Glomerular visceral epithelial cell (primary cell): ENCODE data around the gene LIMK1.
"Not testable (repeated sequence)": the region's sequence is repeated elsewhere in the genome, so short reads cannot be mapped to it uniquely, and the experiment has no call there.

ENCODE experiments used
- DNase-seq: peaks from one replicate; pipeline ENCODE4 v3.0.0-alpha.2; 2016; ENCODE audit errors: extremely low spot score

LIMK1 gene

DNA sequence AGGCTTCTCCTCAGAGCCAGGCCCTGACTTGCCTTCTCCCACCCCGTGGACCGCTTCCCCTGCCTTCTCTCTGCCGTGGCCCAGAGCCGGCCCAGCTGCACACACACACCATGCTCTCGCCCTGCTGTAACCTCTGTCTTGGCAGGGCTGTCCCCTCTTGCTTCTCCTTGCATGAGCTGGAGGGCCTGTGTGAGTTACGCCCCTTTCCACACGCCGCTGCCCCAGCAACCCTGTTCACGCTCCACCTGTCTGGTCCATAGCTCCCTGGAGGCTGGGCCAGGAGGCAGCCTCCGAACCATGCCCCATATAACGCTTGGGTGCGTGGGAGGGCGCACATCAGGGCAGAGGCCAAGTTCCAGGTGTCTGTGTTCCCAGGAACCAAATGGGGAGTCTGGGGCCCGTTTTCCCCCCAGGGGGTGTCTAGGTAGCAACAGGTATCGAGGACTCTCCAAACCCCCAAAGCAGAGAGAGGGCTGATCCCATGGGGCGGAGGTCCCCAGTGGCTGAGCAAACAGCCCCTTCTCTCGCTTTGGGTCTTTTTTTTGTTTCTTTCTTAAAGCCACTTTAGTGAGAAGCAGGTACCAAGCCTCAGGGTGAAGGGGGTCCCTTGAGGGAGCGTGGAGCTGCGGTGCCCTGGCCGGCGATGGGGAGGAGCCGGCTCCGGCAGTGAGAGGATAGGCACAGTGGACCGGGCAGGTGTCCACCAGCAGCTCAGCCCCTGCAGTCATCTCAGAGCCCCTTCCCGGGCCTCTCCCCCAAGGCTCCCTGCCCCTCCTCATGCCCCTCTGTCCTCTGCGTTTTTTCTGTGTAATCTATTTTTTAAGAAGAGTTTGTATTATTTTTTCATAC lies 38.0 kb downstream of the LIMK1 start:
- no peak for DNase-seq

DNA sequence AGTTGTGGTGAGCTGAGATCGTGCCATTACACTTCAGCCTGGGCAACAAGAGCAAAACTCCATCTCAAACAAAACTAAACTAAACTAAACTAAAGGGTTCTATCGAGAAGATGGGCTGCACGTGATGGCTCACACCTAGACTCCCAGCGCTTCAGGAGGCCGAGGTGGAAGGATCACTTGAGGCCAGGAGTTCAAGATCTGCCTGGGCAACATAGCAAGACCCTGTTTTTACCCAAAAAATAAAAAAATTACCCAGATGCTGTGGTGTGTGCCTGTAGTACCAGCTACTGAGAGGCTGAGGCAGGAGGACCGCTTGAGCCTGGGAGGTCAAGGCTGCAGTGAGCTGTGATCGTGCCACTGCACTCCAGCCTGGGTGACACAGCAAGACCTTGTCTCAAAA lies 40.3 kb downstream of the LIMK1 start:
- not testable (repeated sequence) for DNase-seq

DNA sequence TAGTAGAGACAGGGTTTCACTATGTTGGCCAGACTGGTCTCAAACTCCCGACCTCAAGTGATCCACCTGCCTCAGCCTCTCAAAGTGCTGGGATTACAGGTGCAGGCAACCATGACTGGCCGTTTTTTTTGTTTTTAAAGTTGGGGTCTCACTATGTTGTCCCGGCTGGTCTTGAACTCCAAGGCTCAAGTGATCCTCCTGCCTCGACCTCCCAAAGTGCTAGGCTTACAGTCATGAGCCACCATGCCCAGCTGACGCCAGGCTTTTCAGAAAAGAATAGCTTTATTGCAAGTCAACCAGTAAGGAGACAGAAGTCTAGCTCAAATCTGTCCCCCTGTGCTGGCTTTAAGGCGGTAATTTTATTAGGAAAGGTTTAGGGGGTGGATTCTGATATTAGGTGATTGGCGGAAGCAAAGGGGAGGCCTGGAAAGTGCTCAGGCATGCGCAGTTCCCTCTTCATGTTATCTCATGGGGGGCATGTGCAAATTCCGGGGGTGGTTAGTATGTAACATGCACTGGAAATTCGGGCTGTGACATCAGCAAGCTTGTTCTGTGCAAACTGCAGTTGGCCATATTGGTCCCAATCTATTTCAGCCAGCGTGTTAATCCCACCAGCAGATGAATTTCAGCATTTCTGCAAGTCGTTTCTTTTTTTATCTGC lies 42.7 kb downstream of the LIMK1 start:
- no peak for DNase-seq

DNA sequence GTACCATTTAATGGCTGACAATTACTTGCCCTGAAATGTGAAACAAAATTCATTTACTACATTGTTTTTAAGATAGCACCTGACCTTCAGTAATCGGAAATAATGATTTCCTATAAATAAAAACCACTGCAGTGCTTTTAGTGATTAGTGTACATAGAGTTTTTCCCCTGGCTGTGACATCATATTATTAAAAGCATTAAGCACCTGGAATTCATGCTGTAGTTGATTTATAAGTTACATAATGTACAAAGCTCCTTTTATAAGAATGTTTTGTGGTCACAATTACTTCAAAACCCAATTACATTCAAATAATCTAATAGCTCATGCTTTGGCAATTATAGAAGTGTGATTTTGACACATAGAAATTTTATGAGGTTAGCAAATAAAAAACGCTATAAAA lies 46.3 kb downstream of the LIMK1 start:
- no peak for DNase-seq

DNA sequence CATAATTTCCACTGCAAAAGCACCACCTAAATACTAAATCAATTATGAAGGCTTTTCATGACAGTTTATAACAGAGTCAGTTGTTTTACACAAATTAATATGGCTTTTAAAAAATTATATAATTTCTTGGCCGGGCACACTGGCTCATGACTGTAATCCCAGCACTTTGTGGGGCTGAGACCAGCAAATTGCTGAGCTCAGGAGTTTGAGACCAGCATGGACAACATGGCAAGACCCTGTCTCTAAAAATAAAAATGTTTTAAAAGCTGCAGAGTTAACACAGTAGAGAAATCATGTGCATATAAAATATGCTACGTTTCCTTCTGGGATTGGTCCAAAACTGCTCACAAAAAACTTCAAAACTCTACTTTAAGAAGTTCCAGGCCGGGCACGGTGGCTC lies 46.9 kb downstream of the LIMK1 start:
- DNase-seq, result no peak

DNA sequence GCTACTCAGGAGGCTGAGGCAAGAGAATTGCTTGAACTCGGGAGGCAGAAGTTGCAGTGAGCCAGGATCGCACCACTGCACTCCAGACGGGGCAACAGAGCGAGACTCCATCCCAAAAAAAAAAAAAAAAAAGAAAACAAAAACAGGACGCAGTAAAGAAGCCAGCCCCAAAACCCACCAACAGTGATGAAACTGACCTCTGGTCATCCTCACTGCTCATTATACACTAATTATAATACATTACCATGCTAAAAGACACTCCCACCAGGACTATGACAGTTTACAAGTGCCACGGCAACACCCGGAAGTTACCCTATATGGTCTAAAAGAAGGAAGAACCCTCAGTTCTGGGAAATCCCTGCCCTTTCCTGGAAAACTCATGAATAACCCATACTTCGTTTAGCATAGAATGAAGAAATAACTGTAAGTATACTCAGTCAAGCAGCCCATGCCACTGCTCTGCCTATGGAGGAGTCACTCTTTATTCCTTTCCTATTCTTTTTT lies 50.6 kb downstream of the LIMK1 start:
- no peak for DNase-seq

DNA sequence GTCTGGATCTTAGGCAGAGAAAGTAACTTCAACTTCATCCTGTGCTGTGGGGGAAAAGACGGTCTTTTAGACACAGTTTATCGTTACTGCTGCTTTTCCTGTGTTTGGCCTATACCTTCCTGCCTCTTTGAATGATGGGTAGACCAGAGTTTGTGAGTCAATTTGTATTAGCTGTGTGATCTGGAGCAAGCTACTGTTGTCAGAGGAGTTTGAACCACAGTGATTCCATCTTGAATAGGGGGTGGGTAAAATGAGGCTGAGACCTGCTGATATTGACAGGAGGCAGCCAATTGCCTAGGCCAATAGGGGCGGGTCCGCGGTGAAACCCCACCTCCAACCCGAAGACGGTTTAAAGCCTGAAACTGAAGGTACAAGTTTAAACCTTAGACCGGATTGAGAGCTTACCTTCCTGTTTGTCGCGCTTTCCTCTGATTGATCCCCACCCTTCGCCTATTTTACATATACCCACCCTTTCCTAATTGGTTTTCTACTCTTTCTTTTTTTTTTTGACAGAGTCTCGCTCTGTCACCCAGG lies 54.8 kb downstream of the LIMK1 start:
- DNase-seq, result no peak

DNA sequence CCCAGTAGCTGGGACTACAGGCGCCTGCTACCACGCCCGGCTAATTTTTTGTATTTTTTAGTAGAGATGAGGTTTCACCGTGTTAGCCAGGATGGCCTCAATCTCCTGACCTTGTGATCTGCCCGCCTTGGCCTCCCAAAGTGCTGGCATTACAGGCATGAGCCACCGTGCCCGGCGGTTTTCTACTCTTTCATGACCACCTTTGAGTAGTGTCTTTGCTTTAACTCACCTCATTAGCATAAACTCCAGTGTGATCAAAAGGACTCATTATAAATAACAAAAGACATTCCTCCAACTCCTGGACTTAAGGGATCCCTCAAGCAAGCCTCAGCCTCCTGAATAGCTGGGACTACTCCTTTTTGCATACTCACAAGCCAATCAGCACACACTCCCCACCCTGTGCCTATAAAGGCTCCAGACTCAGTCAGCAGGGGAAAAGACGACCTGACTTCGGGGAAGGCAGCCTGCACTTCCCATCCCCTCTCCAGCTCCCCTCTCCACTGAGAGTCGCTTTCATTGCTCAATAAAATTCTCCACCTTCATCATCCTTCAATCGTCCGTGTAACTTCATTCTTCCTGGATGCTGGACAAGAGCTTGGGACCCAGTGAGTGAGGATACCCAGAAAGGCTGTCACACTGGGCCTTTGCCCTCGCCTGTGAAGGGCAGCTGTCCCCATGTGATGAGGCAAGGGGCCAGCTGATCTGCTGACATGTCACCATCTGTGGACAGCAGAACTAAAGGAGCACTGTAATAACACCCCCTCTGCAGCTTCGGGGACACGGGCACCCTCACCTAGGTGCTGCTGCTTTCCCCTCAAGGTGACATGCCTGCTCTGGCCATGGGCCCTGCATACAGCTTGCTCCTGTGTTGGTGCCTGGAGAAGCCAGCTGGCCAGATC lies 55.6 kb downstream of the LIMK1 start:
- DNase-seq, result no peak

DNA sequence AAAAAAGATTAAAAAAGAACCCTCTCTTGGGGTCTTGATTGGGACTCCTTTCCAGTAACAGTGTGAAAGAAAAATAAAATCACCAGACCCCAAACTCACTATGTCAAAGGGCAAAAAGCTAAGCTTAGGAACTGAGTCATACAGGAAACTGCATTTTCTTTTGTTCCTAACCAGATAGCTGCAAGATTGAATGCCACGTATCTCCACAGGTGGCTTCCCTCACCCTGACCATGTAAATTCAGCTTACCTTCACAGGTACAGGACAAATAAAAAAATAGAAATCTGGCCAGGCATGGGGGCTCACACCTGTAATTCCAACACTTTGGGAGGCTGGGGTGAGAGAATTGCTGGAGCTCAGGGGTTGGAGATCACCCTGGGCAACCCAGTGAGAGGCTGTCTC lies 58.1 kb downstream of the LIMK1 start:
- no peak for DNase-seq

DNA sequence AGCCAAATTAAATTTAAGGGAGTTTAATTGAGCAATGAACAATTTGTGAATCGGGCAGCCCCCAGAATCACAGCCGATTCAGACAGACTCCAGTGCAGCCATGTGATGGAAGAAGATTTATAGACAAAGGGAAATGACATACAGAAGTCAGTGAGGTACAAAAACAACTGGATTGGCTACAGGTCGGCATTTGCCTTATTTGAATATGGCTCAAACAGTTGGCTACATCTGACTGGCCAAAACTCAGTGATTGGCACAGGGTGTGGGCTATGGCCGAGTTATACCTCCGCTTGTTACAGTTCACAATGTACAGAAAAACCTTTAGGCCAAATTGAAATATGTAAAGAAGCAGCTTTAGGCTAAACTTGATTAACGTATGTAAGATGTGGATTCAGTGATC lies 59.8 kb downstream of the LIMK1 start:
- no peak for DNase-seq

DNA sequence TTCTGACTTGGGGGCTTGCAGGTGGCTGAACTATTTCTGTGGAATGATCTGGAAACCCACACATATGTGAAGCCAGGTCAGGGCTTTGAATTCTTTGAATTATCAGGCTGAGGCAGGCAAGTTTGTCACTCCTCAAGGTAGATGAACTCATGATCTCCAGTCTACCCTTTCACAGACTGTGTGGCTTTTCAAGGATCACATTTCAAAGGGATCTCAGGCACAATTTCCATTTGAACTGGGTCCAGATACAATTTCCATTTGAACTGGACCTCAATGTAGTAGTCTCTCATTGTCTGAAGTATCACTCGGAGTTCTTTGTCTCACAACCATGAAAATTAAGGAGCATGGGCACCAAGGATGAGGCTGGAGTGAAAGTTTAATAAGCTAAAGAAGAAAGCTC lies 64.9 kb downstream of the LIMK1 start:
- no peak for DNase-seq

DNA sequence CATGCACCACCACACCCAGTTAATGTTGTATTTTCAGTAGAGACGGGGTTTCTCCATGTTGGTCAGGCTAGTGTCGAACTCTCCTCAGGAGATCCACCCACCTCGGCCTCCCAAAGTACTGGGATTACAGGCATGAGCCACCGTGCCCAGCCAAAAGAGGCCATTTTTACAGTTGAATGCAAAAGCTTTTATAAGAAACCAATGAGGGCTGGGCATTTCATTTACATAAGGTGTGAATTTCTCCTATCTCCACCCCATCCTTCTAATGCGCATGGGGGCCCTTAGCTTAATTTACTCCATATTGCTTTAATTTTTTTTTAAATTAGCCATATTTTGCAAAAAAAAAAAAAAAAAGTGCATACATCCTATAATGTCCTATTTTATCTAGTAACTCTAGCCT lies 65.5 kb downstream of the LIMK1 start:
- DNase-seq, result no peak

DNA sequence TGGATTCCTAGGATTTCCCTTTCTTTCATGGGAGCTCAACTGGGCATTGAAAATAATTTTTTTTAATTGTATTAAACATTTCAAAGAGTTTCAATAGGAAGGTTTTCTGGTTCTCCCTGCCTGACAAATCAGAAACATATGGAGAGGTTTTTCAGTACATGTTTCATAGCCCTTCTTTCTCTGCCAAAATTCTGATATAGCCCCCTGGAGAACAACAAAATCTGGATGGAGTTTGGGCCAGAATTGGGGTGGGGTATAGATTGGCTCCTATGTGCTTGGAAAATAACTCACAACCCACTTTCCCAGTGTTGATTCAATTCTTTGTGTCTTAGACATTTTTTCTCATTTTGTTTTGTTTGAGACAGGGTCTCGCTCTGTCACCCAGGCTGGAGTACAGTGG lies 66.0 kb downstream of the LIMK1 start:
- no peak for DNase-seq

DNA sequence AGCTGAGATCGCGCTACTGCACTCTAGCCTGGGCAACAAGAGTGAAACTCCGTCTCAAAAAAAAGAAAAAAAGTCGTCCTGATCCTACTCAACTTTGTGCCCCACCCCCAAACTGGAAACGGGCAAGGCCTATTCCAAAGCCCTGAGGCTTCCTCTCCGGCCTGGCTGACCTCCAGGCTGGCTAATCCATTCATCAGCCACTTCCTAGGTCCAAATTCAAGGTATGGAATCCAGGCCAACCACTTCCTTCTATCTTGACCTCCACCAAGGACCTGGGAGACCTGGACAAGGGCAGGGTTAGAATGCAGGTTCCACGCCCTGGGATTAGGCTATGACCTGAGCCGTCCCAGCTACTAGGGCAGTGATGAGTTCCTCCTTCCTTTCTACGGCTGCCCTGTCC lies 70.1 kb downstream of the LIMK1 start:
- DNase-seq, result no peak

DNA sequence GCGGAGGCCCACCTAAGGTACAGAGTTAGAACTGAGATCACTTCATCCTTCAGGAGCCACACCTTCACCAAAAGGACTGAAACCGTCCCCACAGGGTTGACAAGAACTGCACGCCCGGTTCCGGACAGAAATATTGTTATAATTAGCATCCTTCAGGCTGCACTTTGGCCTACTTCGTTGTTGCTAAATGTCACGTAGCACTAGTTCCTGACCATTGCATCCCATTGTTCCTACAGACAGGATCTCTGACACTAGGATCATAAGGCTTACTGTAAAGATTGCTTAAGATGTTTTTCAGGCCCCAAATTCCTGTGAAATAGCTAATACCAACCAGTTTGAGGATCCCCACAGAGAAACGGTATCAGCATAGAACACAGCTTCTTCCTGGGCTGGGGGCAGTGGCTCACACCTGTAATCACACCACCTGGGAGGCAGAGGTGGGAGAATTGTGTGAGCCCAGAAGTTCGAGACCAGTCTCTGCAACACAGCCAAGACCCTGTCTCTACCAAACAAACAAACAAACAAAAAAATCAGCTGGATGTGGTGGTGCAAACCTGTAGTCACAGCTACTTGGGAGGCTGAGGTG lies 72.3 kb downstream of the LIMK1 start:
- no peak for DNase-seq

DNA sequence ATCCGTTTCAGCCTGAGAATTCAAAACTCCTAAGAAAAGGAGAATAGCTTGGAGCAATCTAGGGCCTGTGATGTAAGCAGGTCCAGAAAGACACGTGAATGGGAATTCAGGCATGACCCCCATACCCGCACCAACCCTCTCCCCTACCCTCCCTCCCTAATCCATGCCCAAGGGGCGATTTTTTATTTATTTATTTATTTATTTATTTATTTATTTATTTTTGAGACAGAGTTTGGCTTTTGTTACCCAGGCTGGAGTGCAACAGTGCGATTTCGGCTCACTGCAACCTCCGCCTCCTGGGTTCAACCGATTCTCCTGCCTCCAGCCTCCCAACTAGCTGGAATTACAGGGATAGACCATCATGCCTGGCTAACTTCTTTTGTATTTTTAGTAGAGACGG lies 74.0 kb downstream of the LIMK1 start:
- DNase-seq, result no peak

DNA sequence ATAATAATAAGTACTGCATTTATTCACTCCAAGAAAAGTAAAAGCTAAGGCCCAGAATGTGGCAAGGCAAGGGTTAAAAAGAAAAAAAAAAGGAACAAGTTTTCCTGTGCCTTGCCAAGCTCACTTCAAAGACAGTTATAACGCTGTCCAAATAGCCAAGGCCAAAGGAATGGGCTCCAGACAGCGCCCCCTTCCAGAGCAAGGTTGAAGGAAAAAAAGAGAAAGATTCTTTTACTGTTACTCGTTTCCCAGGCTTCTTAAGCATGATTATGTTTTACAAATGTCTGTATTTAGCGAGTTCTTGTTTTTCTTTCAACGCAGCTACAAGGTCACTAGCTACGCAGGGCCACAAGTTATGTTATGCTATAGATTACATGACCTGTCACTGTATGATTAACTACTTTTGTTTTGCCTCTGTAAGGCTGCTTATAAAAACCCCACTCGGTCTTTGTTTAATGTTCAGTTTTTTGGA lies 81.4 kb downstream of the LIMK1 start:
- no peak for DNase-seq

DNA sequence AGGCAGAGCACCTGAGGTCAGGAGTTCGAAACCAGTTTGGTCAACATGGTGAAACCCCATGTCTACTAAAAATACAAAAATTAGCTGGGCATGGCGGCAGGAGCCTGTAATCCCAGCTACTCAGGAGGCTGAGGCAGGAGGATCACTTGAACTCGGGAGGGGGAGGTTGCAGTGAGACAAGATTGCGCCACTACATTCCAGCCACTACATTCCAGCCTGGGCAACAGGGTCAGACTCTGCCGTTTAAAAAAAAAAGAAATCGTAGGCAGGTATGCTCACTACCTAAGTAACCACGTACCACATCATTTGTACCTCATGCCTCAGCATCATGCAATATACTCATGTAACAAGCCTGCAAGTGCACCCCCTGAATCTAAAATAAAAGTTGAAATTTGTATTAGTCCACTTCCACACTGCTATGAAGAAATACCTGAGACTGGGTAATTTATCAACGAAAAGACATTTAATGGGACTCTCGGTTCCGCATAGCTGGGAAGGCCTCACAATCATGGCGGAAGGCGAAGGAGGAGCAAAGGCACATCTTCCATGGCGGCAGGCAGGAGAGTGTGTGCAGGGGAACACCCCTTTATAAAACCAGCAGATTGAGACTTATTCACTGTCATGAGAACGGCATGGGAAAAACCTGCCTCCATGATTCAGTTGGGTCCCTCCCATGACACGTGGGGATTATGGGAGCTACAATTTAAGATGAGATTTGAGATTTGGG lies 82.4 kb downstream of the LIMK1 start:
- DNase-seq, result no peak

DNA sequence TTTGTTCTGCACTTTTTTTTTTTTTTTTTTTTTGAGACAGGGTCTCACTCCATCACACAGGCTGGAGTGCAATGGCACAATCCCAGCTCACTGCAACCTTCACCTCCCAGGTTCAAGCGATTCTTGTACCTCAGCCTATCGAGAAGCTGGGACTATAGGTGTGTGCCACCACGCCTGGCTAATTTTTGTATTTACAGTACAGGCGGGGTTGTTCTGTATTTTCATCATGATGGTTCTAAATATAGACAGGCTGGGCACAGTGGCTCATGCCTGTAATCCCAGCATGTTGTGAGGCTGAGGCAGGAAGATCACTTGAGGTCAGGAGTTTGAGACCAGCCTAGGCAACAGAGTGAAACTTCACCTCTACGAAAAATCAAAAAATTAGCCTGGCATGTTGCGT lies 83.7 kb downstream of the LIMK1 start:
- DNase-seq, result not testable (repeated sequence)
